Measurements from ENCODE around the gene RAD51B.

- TF ChIP-seq CTCF (IDR thresholded peaks at IDR 0.05), result no peak
- TF ChIP-seq POLR2A (IDR thresholded peaks at IDR 0.05), result no peak
Measured at GRCh38 chr14:68660495-68660894, 840.9 kb downstream of the RAD51B start.
